CD4-positive, alpha-beta T cell (primary cell): ENCODE results near the gene IGFBPL1. TPM values are rescaled to one million over a fixed set of nuclear protein-coding genes. Genes with fewer than 3 reads are reported as not detected.

Source experiments
- ATAC-seq: fragments of 200-7000 bp; cut with Tn5 transposase; one replicate; pipeline ENCODE4 v1.10.0; 2022; ENCODE audit warnings: mild to moderate bottlenecking; ENCODE audit not compliant: poor library complexity
- CTCF ChIA-PET: fragments of 350-600 bp; sonication (Branson Sonifier 250); formaldehyde crosslinking; loops from one replicate; lab custom pipeline; 2021; ENCODE audit warnings: antibody characterized with exemption, inconsistent platforms; lab: Charles Lee
- POLR2A ChIA-PET: fragments of 350-600 bp; sonication (Branson Sonifier 250); formaldehyde crosslinking; loops from one replicate; lab custom pipeline; 2021; ENCODE audit warnings: antibody characterized with exemption, inconsistent platforms; lab: Charles Lee
- DNase-seq, 14 experiments: peaks; one replicate each; pipeline ENCODE4 v3.0.0-alpha.2; 2013 to 2020; ENCODE audit warnings: mixed read lengths in 2 of 14
- H3K27ac ChIP-seq, 2 donors: one replicate each; pipeline versions ENCODE4 v1.5.1 to v1.7.0; 2013; ENCODE audit warnings: low read length in 2 of 2, low read depth in 1 of 2, mild to moderate bottlenecking in 1 of 2
- H3K27me3 ChIP-seq, 2 experiments: 1 replicate in 1 of 2; 2 replicates in 1 of 2; pipeline versions ENCODE4 v1.6.1 to v1.7.0; 2013; ENCODE audit warnings: low read length in 2 of 2, control low read depth in 1 of 2, mild to moderate bottlenecking in 1 of 2, moderate library complexity in 1 of 2; ENCODE audit not compliant: insufficient read depth in 2 of 2, control insufficient read depth in 1 of 2
- H3K36me3 ChIP-seq: one replicate; pipeline ENCODE4 v1.6.1; 2013; ENCODE audit warnings: low read length, control low read depth; ENCODE audit not compliant: insufficient read depth
- H3K4me1 ChIP-seq: one replicate; pipeline ENCODE4 v1.6.1; 2013; ENCODE audit warnings: low read length, control low read depth; ENCODE audit not compliant: insufficient read depth
- H3K4me3 ChIP-seq: one replicate; pipeline ENCODE4 v1.5.1; 2013; ENCODE audit warnings: mild to moderate bottlenecking, low read length, moderate library complexity
- H3K9me3 ChIP-seq, 2 experiments: 1 replicate in 1 of 2; 2 replicates in 1 of 2; pipeline versions ENCODE4 v1.6.1 to v1.7.0; 2013; ENCODE audit warnings: low read length in 2 of 2, mild to moderate bottlenecking in 2 of 2, control low read depth in 1 of 2, moderate library complexity in 1 of 2; ENCODE audit not compliant: control insufficient read depth in 1 of 2, insufficient read depth in 1 of 2
- H3K27ac Mint-ChIP-seq: one replicate; pipeline ENCODE4 v1.8.0; 2020; ENCODE audit warnings: mixed read lengths
- H3K27me3 Mint-ChIP-seq: one replicate; pipeline ENCODE4 v1.8.0; 2021; ENCODE audit warnings: mixed read lengths
- H3K36me3 Mint-ChIP-seq: one replicate; pipeline ENCODE4 v1.8.0; 2021; ENCODE audit warnings: low read depth, mixed read lengths
- H3K4me1 Mint-ChIP-seq: one replicate; pipeline ENCODE4 v1.8.0; 2021; ENCODE audit warnings: low read depth, mixed read lengths
- H3K4me3 Mint-ChIP-seq: one replicate; pipeline ENCODE4 v1.8.0; 2020; ENCODE audit warnings: mild to moderate bottlenecking, mixed read lengths
- H3K9me3 Mint-ChIP-seq: one replicate; pipeline ENCODE4 v1.8.0; 2020; ENCODE audit warnings: mixed read lengths
- CTCF ChIP-seq: fragments of 200-600 bp; IDR thresholded peaks from one replicate; pipeline ENCODE4 v1.8.0; 2022; ENCODE audit warnings: antibody characterized with exemption, mild to moderate bottlenecking
- intact Hi-C, 2 experiments: fragments of 100-400 bp; cut with DNase I in 1 of 2; cut with micrococcal nuclease in 1 of 2; formaldehyde crosslinking; loops; one replicate each; pipeline versions ENCODE4 v1.15.1 to v1.9.0; 2023 to 2025; cut with DNase I, micrococcal nuclease
- total RNA-seq, 174 experiments: library from RNA in 2 of 174; stranded (reverse) in 2 of 174; gene quantifications; one replicate each; pipeline ENCODE4 v1.2.3 and lab custom pipeline; 2021 to 2026

IGFBPL1 gene
- total RNA-seq, 2 experiments from 2014 or later = not detected

- Mint-ChIP-seq H3K36me3 (no peaks in the 10 kb centered on the region), H3K27me3 (peaks cover 5% of the 10 kb centered on the region), H3K27ac (no peak overlapping the region), H3K4me1 (no peaks in the 10 kb centered on the region), H3K9me3 (no peaks in the 10 kb centered on the region), H3K4me3 (no peak overlapping the region)
- ChIA-PET POLR2A (no interaction called here), CTCF (no interaction called here)
- peaks cover 0 to 11% of the 10 kb centered on the region in 2 experiments for H3K9me3 ChIP-seq
- ATAC-seq (no peak), DNase-seq (no peak)
- no peaks in the 10 kb centered on the region for H3K4me1 ChIP-seq
- no peak for TF ChIP-seq CTCF
- H3K4me3 ChIP-seq = no peak overlapping the region
- no peak overlapping the region for H3K27ac ChIP-seq
- H3K27me3 ChIP-seq = peaks cover 0 to 3% of the 10 kb centered on the region in 2 experiments
- no peaks in the 10 kb centered on the region for H3K36me3 ChIP-seq
- intact Hi-C loops = no loop called here
Observed at GRCh38 chr9:38386319-38386895, 37.8 kb downstream of the IGFBPL1 start.

- no peak overlapping the region for H3K27ac ChIP-seq
- H3K27me3 ChIP-seq = peaks cover 0 to 3% of the 10 kb centered on the region in 2 experiments
- Mint-ChIP-seq H3K9me3 (no peaks in the 10 kb centered on the region), H3K4me1 (no peaks in the 10 kb centered on the region), H3K4me3 (no peak overlapping the region), H3K36me3 (no peaks in the 10 kb centered on the region), H3K27ac (no peak overlapping the region), H3K27me3 (peaks cover 5% of the 10 kb centered on the region)
- POLR2A ChIA-PET = no interaction called here
- CTCF ChIA-PET = no interaction called here
- intact Hi-C loops = no loop called here
- H3K36me3 ChIP-seq = no peaks in the 10 kb centered on the region
- H3K9me3 ChIP-seq = peaks cover 0 to 11% of the 10 kb centered on the region in 2 experiments
- DNase-seq (no peak), ATAC-seq (no peak)
- H3K4me1 ChIP-seq = no peaks in the 10 kb centered on the region
- no peak for TF ChIP-seq CTCF
- no peak overlapping the region for H3K4me3 ChIP-seq
Observed at GRCh38 chr9:38385896-38386295, 38.4 kb downstream of the IGFBPL1 start.

GRCh38 chr9:38384990-38385848, 39.0 kb downstream of the IGFBPL1 start:
- Histone ChIP-seq H3K27me3 (peaks cover 0 to 3% of the 10 kb centered on the region in 2 experiments), H3K9me3 (peaks cover 0 to 11% of the 10 kb centered on the region in 2 experiments), H3K4me1 (no peaks in the 10 kb centered on the region), H3K36me3 (no peaks in the 10 kb centered on the region), H3K4me3 (no peak overlapping the region), H3K27ac (no peak overlapping the region)
- no peak for DNase-seq
- no peak for ATAC-seq
- ChIA-PET POLR2A (no interaction called here), CTCF (no interaction called here)
- Mint-ChIP-seq H3K4me1 (no peaks in the 10 kb centered on the region), H3K27me3 (peaks cover 5% of the 10 kb centered on the region), H3K4me3 (no peak overlapping the region), H3K27ac (no peak overlapping the region), H3K36me3 (no peaks in the 10 kb centered on the region), H3K9me3 (no peaks in the 10 kb centered on the region)
- intact Hi-C loops = no loop called here
- TF ChIP-seq CTCF = no peak
